Activated CD4-positive, CD25-positive, alpha-beta regulatory T cell treated with anti-CD3 and anti-CD28 coated beads, Interleukin-2, amount 50 U/mL, for 24 hours (primary cell): ENCODE measurements around the gene EYA4.
A peak's percentile ranks its signal among the peaks of the same experiment; 100 is the strongest.

ENCODE experiments used
- ATAC-seq, 2 donors: fragments of 150-1000 bp; cut with Tn5 transposase; one replicate each; pipeline ENCODE4 v1.10.0; 2021; ENCODE audit warnings: mild to moderate bottlenecking in 1 of 2, moderate library complexity in 1 of 2

Gene EYA4

GRCh38 chr6:133243723-133244305 is 2.7 kb downstream of the EYA4 start:
- no peak for ATAC-seq

- ATAC-seq = no peak
Observed at GRCh38 chr6:133244519-133244918, 3.4 kb downstream of the EYA4 start.

GRCh38 chr6:133245007-133245406 is 3.9 kb downstream of the EYA4 start:
- no peak for ATAC-seq

- no peak for ATAC-seq
Observed at GRCh38 chr6:133245422-133245903, 4.3 kb downstream of the EYA4 start.

- ATAC-seq = no peak
Observed at GRCh38 chr6:133247581-133247980, 6.4 kb downstream of the EYA4 start.

- peak in 1 of 2 donors; percentile 20 for ATAC-seq
Observed at GRCh38 chr6:133248241-133249001, 7.3 kb downstream of the EYA4 start.

GRCh38 chr6:133251688-133252087 is 10.5 kb downstream of the EYA4 start:
- ATAC-seq = no peak

GRCh38 chr6:133254552-133255228 is 13.5 kb downstream of the EYA4 start:
- no peak for ATAC-seq

- no peak for ATAC-seq
Observed at GRCh38 chr6:133257545-133258105, 16.5 kb downstream of the EYA4 start.

GRCh38 chr6:133259561-133259960 is 18.4 kb downstream of the EYA4 start:
- ATAC-seq = no peak

GRCh38 chr6:133262804-133263203 is 21.6 kb downstream of the EYA4 start:
- ATAC-seq = no peak

GRCh38 chr6:133265066-133265465 is 23.9 kb downstream of the EYA4 start:
- ATAC-seq = no peak

- ATAC-seq = no peak
Observed at GRCh38 chr6:133266186-133266585, 25.0 kb downstream of the EYA4 start.

GRCh38 chr6:133268621-133269020 is 27.5 kb downstream of the EYA4 start:
- no peak for ATAC-seq

- no peak for ATAC-seq
Observed at GRCh38 chr6:133274813-133275212, 33.7 kb downstream of the EYA4 start.

- no peak for ATAC-seq
Observed at GRCh38 chr6:133275213-133275612, 34.1 kb downstream of the EYA4 start.

GRCh38 chr6:133277228-133277899 is 36.2 kb downstream of the EYA4 start:
- ATAC-seq = no peak

- peak in 1 of 2 donors; percentile 28 for ATAC-seq
Observed at GRCh38 chr6:133277900-133278545, 36.9 kb downstream of the EYA4 start.

GRCh38 chr6:133286765-133287164 is 45.6 kb downstream of the EYA4 start:
- ATAC-seq = no peak

GRCh38 chr6:133288662-133289061 is 47.5 kb downstream of the EYA4 start:
- ATAC-seq = no peak

- no peak for ATAC-seq
Observed at GRCh38 chr6:133289733-133290306, 48.7 kb downstream of the EYA4 start.

- no peak for ATAC-seq
Observed at GRCh38 chr6:133290930-133291329, 49.8 kb downstream of the EYA4 start.
